Activated CD4-positive, alpha-beta T cell treated with anti-CD3 and anti-CD28 coated beads, Interleukin-2, amount 10 ng/mL, durations not matched to agents 24 days and 14 days (primary cell): ENCODE measurements around the gene RALB. TPM values are rescaled to one million over a fixed set of nuclear protein-coding genes. Genes with fewer than 3 reads are reported as not detected.

Experiments used
- DNase-seq: peaks from one replicate; pipeline ENCODE4 v3.0.0; 2022
- H3K27ac Mint-ChIP-seq: one replicate; pipeline ENCODE4 v1.8.0; 2022; ENCODE audit warnings: mild to moderate bottlenecking, mixed read lengths
- H3K27me3 Mint-ChIP-seq: one replicate; pipeline ENCODE4 v1.8.0; 2022; ENCODE audit warnings: mixed read lengths
- H3K36me3 Mint-ChIP-seq: one replicate; pipeline ENCODE4 v1.8.0; 2022; ENCODE audit warnings: low read depth, mild to moderate bottlenecking, mixed read lengths
- H3K4me1 Mint-ChIP-seq: one replicate; pipeline ENCODE4 v1.8.0; 2021; ENCODE audit warnings: mixed read lengths
- H3K4me3 Mint-ChIP-seq: one replicate; pipeline ENCODE4 v1.8.0; 2022; ENCODE audit warnings: mild to moderate bottlenecking, moderate library complexity, mixed read lengths
- H3K9me3 Mint-ChIP-seq: one replicate; pipeline ENCODE4 v1.8.0; 2021; ENCODE audit warnings: mixed read lengths
- intact Hi-C: fragments of 100-400 bp; cut with micrococcal nuclease; formaldehyde crosslinking; loops from one replicate; pipeline ENCODE4 v1.15.1; 2023
- total RNA-seq: library from RNA; stranded (reverse); gene quantifications from 2 replicates; pipeline ENCODE4 v1.2.3, GENCODE V29; 2022

RALB gene
- total RNA-seq, 1 donor from 2014 or later = 80.0 TPM

GRCh38 chr2:120331903-120332302, 79.3 kb downstream of the RALB start:
- no peaks in the 10 kb centered on the region for H3K4me1 Mint-ChIP-seq
- peaks cover 34% of the 10 kb centered on the region for H3K27me3 Mint-ChIP-seq
- no peaks in the 10 kb centered on the region for H3K36me3 Mint-ChIP-seq
- intact Hi-C loops = no loop called here
- H3K27ac Mint-ChIP-seq = no peak overlapping the region
- H3K4me3 Mint-ChIP-seq = no peak overlapping the region
- H3K9me3 Mint-ChIP-seq = peaks cover 4% of the 10 kb centered on the region
- DNase-seq = no peak

- Mint-ChIP-seq H3K27me3 (peaks cover 36% of the 10 kb centered on the region), H3K4me1 (no peaks in the 10 kb centered on the region), H3K9me3 (peaks cover 4% of the 10 kb centered on the region), H3K27ac (no peak overlapping the region), H3K4me3 (no peak overlapping the region), H3K36me3 (no peaks in the 10 kb centered on the region)
- intact Hi-C loops = no loop called here
- DNase-seq = no peak
These were observed 79.7 kb downstream of the RALB start for GRCh38 chr2:120332384-120332783.

- H3K27ac Mint-ChIP-seq = no peak overlapping the region
- H3K4me1 Mint-ChIP-seq = no peaks in the 10 kb centered on the region
- no peak for DNase-seq
- no peak overlapping the region for H3K4me3 Mint-ChIP-seq
- H3K36me3 Mint-ChIP-seq = no peaks in the 10 kb centered on the region
- intact Hi-C loops = no loop called here
- H3K27me3 Mint-ChIP-seq = peaks cover 46% of the 10 kb centered on the region
- H3K9me3 Mint-ChIP-seq = peaks cover 4% of the 10 kb centered on the region
These were observed 81.4 kb downstream of the RALB start for GRCh38 chr2:120334068-120334467.

- Mint-ChIP-seq H3K27me3 (peaks cover 50% of the 10 kb centered on the region), H3K4me3 (no peak overlapping the region), H3K27ac (no peak overlapping the region), H3K4me1 (no peaks in the 10 kb centered on the region), H3K9me3 (peaks cover 4% of the 10 kb centered on the region), H3K36me3 (no peaks in the 10 kb centered on the region)
- intact Hi-C loops = no loop called here
- no peak for DNase-seq
These were observed 84.1 kb downstream of the RALB start for GRCh38 chr2:120336749-120337148.

GRCh38 chr2:120338015-120338414, 85.4 kb downstream of the RALB start:
- H3K36me3 Mint-ChIP-seq = no peaks in the 10 kb centered on the region
- H3K27ac Mint-ChIP-seq = no peak overlapping the region
- peaks cover 3% of the 10 kb centered on the region for H3K4me1 Mint-ChIP-seq
- peaks cover 61% of the 10 kb centered on the region for H3K27me3 Mint-ChIP-seq
- no peak for DNase-seq
- H3K9me3 Mint-ChIP-seq = peaks cover 4% of the 10 kb centered on the region
- H3K4me3 Mint-ChIP-seq = no peak overlapping the region
- intact Hi-C loops = no loop called here

- intact Hi-C loops = loop anchor here (10.0 kb wide), 1 partner anchor 213 kb away; no protein-coding TSS in a partner anchor
- no peaks in the 10 kb centered on the region for H3K9me3 Mint-ChIP-seq
- no peak overlapping the region for H3K4me3 Mint-ChIP-seq
- H3K27me3 Mint-ChIP-seq = peaks cover 57% of the 10 kb centered on the region
- no peaks in the 10 kb centered on the region for H3K36me3 Mint-ChIP-seq
- peaks cover 10% of the 10 kb centered on the region for H3K4me1 Mint-ChIP-seq
- no peak overlapping the region for H3K27ac Mint-ChIP-seq
- DNase-seq = no peak
These were observed 89.3 kb downstream of the RALB start for GRCh38 chr2:120341977-120342376.

GRCh38 chr2:120342446-120342845, 89.8 kb downstream of the RALB start:
- Mint-ChIP-seq H3K4me3 (no peak overlapping the region), H3K9me3 (no peaks in the 10 kb centered on the region), H3K36me3 (no peaks in the 10 kb centered on the region), H3K27ac (no peak overlapping the region), H3K4me1 (peaks cover 13% of the 10 kb centered on the region), H3K27me3 (peaks cover 59% of the 10 kb centered on the region)
- intact Hi-C loops = loop anchor here (10.0 kb wide), 1 partner anchor 212 kb away; no protein-coding TSS in a partner anchor
- DNase-seq = no peak

GRCh38 chr2:120343100-120343432, 90.4 kb downstream of the RALB start:
- H3K27ac Mint-ChIP-seq = no peak overlapping the region
- peaks cover 61% of the 10 kb centered on the region for H3K27me3 Mint-ChIP-seq
- H3K9me3 Mint-ChIP-seq = no peaks in the 10 kb centered on the region
- no peaks in the 10 kb centered on the region for H3K36me3 Mint-ChIP-seq
- no peak for DNase-seq
- intact Hi-C loops = loop anchor here (1.0 to 10.0 kb wide), 3 partner anchors 178 to 337 kb away; no protein-coding TSS in a partner anchor
- H3K4me3 Mint-ChIP-seq = peak overlapping the region; percentile 37
- peaks cover 13% of the 10 kb centered on the region for H3K4me1 Mint-ChIP-seq

- Mint-ChIP-seq H3K27me3 (peaks cover 60% of the 10 kb centered on the region), H3K27ac (no peak overlapping the region), H3K36me3 (no peaks in the 10 kb centered on the region), H3K4me1 (peaks cover 13% of the 10 kb centered on the region), H3K9me3 (no peaks in the 10 kb centered on the region), H3K4me3 (peak overlapping the region; percentile 30)
- intact Hi-C loops = loop anchor here (1.0 to 10.0 kb wide), 3 partner anchors 178 to 337 kb away; no protein-coding TSS in a partner anchor
- DNase-seq = peak; percentile 88
These were observed 90.9 kb downstream of the RALB start for GRCh38 chr2:120343433-120344105.

Other genes with a start within 250 kb of the RALB start
- gene EPB41L5, start 239.8 kb upstream of the RALB start, total RNA-seq = 1.5 and 2.2 TPM in 2 replicates
- gene TMEM185B, start 29.5 kb upstream of the RALB start, total RNA-seq = 44.3 and 45.8 TPM in 2 replicates
- not detected in 2 replicates for gene INHBB, start 93.3 kb downstream of the RALB start, total RNA-seq